IPS-15b (cell line): ENCODE results near the gene CACNA1G.

Experiments used
- H3K27me3 ChIP-seq: one replicate; pipeline ENCODE4 v1.6.1; 2013; ENCODE audit warnings: low read length; ENCODE audit not compliant: control insufficient read depth, insufficient read depth
- H3K36me3 ChIP-seq: one replicate; pipeline ENCODE4 v1.6.1; 2013; ENCODE audit warnings: low read length; ENCODE audit not compliant: control insufficient read depth, insufficient read depth
- H3K4me1 ChIP-seq: one replicate; pipeline ENCODE4 v1.6.1; 2013; ENCODE audit warnings: mild to moderate bottlenecking, low read length; ENCODE audit not compliant: control insufficient read depth, insufficient read depth
- H3K4me3 ChIP-seq: one replicate; pipeline ENCODE4 v1.5.1; 2013; ENCODE audit warnings: low read depth, low read length
- H3K9ac ChIP-seq: one replicate; pipeline ENCODE4 v1.6.1; 2013; ENCODE audit warnings: low read depth, mild to moderate bottlenecking, low read length
- H3K9me3 ChIP-seq: one replicate; pipeline ENCODE4 v1.6.1; 2013; ENCODE audit warnings: mild to moderate bottlenecking, low read length; ENCODE audit not compliant: control insufficient read depth, insufficient read depth

The CACNA1G gene

GRCh38 chr17:50585891-50586290, 25.4 kb downstream of the CACNA1G start:
- Histone ChIP-seq H3K9me3 (no peaks in the 10 kb centered on the region), H3K4me1 (no peaks in the 10 kb centered on the region), H3K4me3 (no peak overlapping the region), H3K27me3 (no peaks in the 10 kb centered on the region), H3K36me3 (no peaks in the 10 kb centered on the region), H3K9ac (no peak overlapping the region)

- H3K9ac ChIP-seq, result no peak overlapping the region
- no peak overlapping the region for H3K4me3 ChIP-seq
- no peaks in the 10 kb centered on the region for H3K36me3 ChIP-seq
- H3K4me1 ChIP-seq, result no peaks in the 10 kb centered on the region
- no peaks in the 10 kb centered on the region for H3K9me3 ChIP-seq
- no peaks in the 10 kb centered on the region for H3K27me3 ChIP-seq
These were observed 26.1 kb downstream of the CACNA1G start for GRCh38 chr17:50586421-50587247.

GRCh38 chr17:50587571-50587970, 27.1 kb downstream of the CACNA1G start:
- H3K9ac ChIP-seq, result no peak overlapping the region
- no peaks in the 10 kb centered on the region for H3K27me3 ChIP-seq
- H3K36me3 ChIP-seq, result no peaks in the 10 kb centered on the region
- no peaks in the 10 kb centered on the region for H3K9me3 ChIP-seq
- no peak overlapping the region for H3K4me3 ChIP-seq
- H3K4me1 ChIP-seq, result no peaks in the 10 kb centered on the region

- H3K4me1 ChIP-seq, result no peaks in the 10 kb centered on the region
- no peaks in the 10 kb centered on the region for H3K27me3 ChIP-seq
- H3K9me3 ChIP-seq, result no peaks in the 10 kb centered on the region
- no peaks in the 10 kb centered on the region for H3K36me3 ChIP-seq
- H3K4me3 ChIP-seq, result no peak overlapping the region
- H3K9ac ChIP-seq, result no peak overlapping the region
These were observed 28.0 kb downstream of the CACNA1G start for GRCh38 chr17:50588391-50589049.

GRCh38 chr17:50589095-50589705, 28.7 kb downstream of the CACNA1G start:
- Histone ChIP-seq H3K4me1 (no peaks in the 10 kb centered on the region), H3K27me3 (no peaks in the 10 kb centered on the region), H3K36me3 (no peaks in the 10 kb centered on the region), H3K9ac (no peak overlapping the region), H3K4me3 (no peak overlapping the region), H3K9me3 (no peaks in the 10 kb centered on the region)

- Histone ChIP-seq H3K9ac (no peak overlapping the region), H3K4me3 (no peak overlapping the region), H3K27me3 (no peaks in the 10 kb centered on the region), H3K9me3 (no peaks in the 10 kb centered on the region), H3K4me1 (no peaks in the 10 kb centered on the region), H3K36me3 (no peaks in the 10 kb centered on the region)
These were observed 30.6 kb downstream of the CACNA1G start for GRCh38 chr17:50590946-50591737.

- Histone ChIP-seq H3K27me3 (no peaks in the 10 kb centered on the region), H3K9me3 (no peaks in the 10 kb centered on the region), H3K36me3 (no peaks in the 10 kb centered on the region), H3K4me1 (no peaks in the 10 kb centered on the region), H3K4me3 (no peak overlapping the region), H3K9ac (no peak overlapping the region)
These were observed 32.8 kb downstream of the CACNA1G start for GRCh38 chr17:50593321-50593720.

- no peak overlapping the region for H3K9ac ChIP-seq
- no peaks in the 10 kb centered on the region for H3K4me1 ChIP-seq
- H3K27me3 ChIP-seq, result no peaks in the 10 kb centered on the region
- H3K36me3 ChIP-seq, result no peaks in the 10 kb centered on the region
- no peaks in the 10 kb centered on the region for H3K9me3 ChIP-seq
- H3K4me3 ChIP-seq, result no peak overlapping the region
These were observed 33.8 kb downstream of the CACNA1G start for GRCh38 chr17:50594128-50594823.

GRCh38 chr17:50594892-50595291, 34.4 kb downstream of the CACNA1G start:
- Histone ChIP-seq H3K27me3 (no peaks in the 10 kb centered on the region), H3K36me3 (no peaks in the 10 kb centered on the region), H3K4me3 (no peak overlapping the region), H3K9ac (no peak overlapping the region), H3K4me1 (no peaks in the 10 kb centered on the region), H3K9me3 (no peaks in the 10 kb centered on the region)

GRCh38 chr17:50596191-50597037, 35.9 kb downstream of the CACNA1G start:
- H3K9me3 ChIP-seq, result no peaks in the 10 kb centered on the region
- H3K4me3 ChIP-seq, result no peak overlapping the region
- no peaks in the 10 kb centered on the region for H3K4me1 ChIP-seq
- no peak overlapping the region for H3K9ac ChIP-seq
- no peaks in the 10 kb centered on the region for H3K36me3 ChIP-seq
- H3K27me3 ChIP-seq, result no peaks in the 10 kb centered on the region
